Right lobe of liver (tissue), 4 donors: Measurements from ENCODE around the gene FADS3.

ENCODE experiments used
- POLR2A ChIP-seq: fragments of 450-650 bp; IDR thresholded peaks from one replicate; pipeline ENCODE4 v1.6.1; 2017; ENCODE audit warnings: antibody characterized with exemption, mild to moderate bottlenecking
- TF ChIP-seq, protein P1 (sequence below), 4 donors: fragments of 200-600 bp in 3 of 4; fragments of 450-650 bp in 1 of 4; IDR thresholded peaks; one replicate each; pipeline versions ENCODE4 v1.5.1 to v1.8.0; 2016 to 2022; ENCODE audit warnings: antibody characterized with exemption in 4 of 4, mild to moderate bottlenecking in 2 of 4
- donor health status: DM: no; HTN: no; CAD: no.
- donor health status: DM: no; HTN: no; CAD: no.
- donor health status: DM: no; HTN: yes; CAD: no.

DNA sequence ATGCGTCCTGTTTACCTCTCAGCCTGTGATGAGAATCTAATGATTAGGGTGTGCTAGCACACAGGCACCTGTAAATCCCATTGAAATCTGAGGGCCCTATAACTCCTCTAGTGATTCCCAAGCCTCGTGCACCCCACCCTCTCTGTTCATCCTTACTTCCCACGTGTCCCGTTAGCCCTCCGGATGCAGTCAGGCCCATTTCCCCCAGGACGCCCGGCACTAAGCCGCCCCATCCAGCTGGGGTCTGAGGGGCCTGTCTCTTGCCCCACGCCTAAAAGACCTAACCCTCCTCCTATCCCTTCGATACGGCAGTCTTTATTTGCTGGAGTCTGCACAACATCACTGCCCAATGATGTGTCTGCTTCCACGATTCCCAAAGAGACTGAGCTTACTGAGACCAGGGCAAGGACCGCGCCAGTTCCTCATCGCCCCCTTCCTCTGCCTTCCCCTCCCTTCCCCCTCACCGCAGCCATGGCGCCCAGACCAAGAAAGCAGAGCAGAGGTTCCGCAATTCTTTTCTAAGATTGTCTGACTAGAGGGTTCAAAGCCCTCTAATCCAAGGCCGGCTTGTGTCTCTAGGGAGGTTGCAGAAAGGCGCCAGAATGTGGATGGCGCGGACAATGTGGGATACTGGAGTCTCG, 64.3 kb downstream of the FADS3 start:
- TF ChIP-seq POLR2A, result no peak
- TF ChIP-seq, protein P1, sequence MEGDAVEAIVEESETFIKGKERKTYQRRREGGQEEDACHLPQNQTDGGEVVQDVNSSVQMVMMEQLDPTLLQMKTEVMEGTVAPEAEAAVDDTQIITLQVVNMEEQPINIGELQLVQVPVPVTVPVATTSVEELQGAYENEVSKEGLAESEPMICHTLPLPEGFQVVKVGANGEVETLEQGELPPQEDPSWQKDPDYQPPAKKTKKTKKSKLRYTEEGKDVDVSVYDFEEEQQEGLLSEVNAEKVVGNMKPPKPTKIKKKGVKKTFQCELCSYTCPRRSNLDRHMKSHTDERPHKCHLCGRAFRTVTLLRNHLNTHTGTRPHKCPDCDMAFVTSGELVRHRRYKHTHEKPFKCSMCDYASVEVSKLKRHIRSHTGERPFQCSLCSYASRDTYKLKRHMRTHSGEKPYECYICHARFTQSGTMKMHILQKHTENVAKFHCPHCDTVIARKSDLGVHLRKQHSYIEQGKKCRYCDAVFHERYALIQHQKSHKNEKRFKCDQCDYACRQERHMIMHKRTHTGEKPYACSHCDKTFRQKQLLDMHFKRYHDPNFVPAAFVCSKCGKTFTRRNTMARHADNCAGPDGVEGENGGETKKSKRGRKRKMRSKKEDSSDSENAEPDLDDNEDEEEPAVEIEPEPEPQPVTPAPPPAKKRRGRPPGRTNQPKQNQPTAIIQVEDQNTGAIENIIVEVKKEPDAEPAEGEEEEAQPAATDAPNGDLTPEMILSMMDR (IDR thresholded peaks at IDR 0.05), result no peak
